Renal cortical epithelial cell (primary cell): ENCODE results near the gene COL18A1. TPM values are rescaled to one million over a fixed set of nuclear protein-coding genes. Genes with fewer than 3 reads are reported as not detected.

Experiments used
- DNase-seq: peaks from one replicate; pipeline ENCODE4 v3.0.0-alpha.2; 2011; ENCODE audit warnings: low read depth
- total RNA-seq: library from RNA; depleted of rRNA; stranded (reverse); fragments of >200 nt; gene quantifications from 2 replicates; pipeline ENCODE4 v1.2.3, GENCODE V29; 2014

COL18A1 gene
- total RNA-seq, 1 donor from 2014 or later: 672 TPM

- DNase-seq: no peak
These were observed 51.0 kb downstream of the COL18A1 start for GRCh38 chr21:45455674-45456583.

- DNase-seq: no peak
These were observed 51.7 kb downstream of the COL18A1 start for GRCh38 chr21:45456584-45457160.

GRCh38 chr21:45457161-45457831 is 52.3 kb downstream of the COL18A1 start:
- no peak for DNase-seq

GRCh38 chr21:45457832-45458172 is 52.8 kb downstream of the COL18A1 start:
- no peak for DNase-seq

GRCh38 chr21:45458281-45459170 is 53.6 kb downstream of the COL18A1 start:
- DNase-seq: no peak

GRCh38 chr21:45459171-45460010 is 54.4 kb downstream of the COL18A1 start:
- no peak for DNase-seq

- DNase-seq: no peak
These were observed 55.1 kb downstream of the COL18A1 start for GRCh38 chr21:45460011-45460565.

GRCh38 chr21:45460611-45461368 is 55.8 kb downstream of the COL18A1 start:
- DNase-seq: peak; percentile 84

GRCh38 chr21:45461369-45461750 is 56.4 kb downstream of the COL18A1 start:
- DNase-seq: no peak

- no peak for DNase-seq
These were observed 56.9 kb downstream of the COL18A1 start for GRCh38 chr21:45461806-45462341.

- DNase-seq: no peak
These were observed 58.9 kb downstream of the COL18A1 start for GRCh38 chr21:45463871-45464270.

GRCh38 chr21:45464309-45464708 is 59.3 kb downstream of the COL18A1 start:
- DNase-seq: no peak

- no peak for DNase-seq
These were observed 60.1 kb downstream of the COL18A1 start for GRCh38 chr21:45465105-45465504.

GRCh38 chr21:45465611-45466329 is 60.8 kb downstream of the COL18A1 start:
- DNase-seq: no peak

- DNase-seq: no peak
These were observed 61.6 kb downstream of the COL18A1 start for GRCh38 chr21:45466330-45467220.

GRCh38 chr21:45467221-45467779 is 62.3 kb downstream of the COL18A1 start:
- peak; percentile 45 for DNase-seq
